Muscle of leg (tissue), 11 donors: Measurements from ENCODE around the gene MRPL33. TPM values are rescaled to one million over a fixed set of nuclear protein-coding genes. Genes with fewer than 3 reads are reported as not detected.
A peak's percentile ranks its signal among the peaks of the same experiment; 100 is the strongest.

Experiments
- DNase-seq: peaks from one replicate; pipeline ENCODE4 v3.0.0; 2013
- H3K27ac ChIP-seq: one replicate; pipeline ENCODE4 v1.5.1; 2013; ENCODE audit warnings: mild to moderate bottlenecking, low read length, control low read depth
- H3K27me3 ChIP-seq: one replicate; pipeline ENCODE4 v1.6.1; 2013; ENCODE audit warnings: low read length; ENCODE audit not compliant: control insufficient read depth, insufficient read depth
- H3K36me3 ChIP-seq: one replicate; pipeline ENCODE4 v1.6.1; 2013; ENCODE audit warnings: low read length; ENCODE audit not compliant: control insufficient read depth, insufficient read depth
- H3K4me1 ChIP-seq: one replicate; pipeline ENCODE4 v1.6.1; 2013; ENCODE audit warnings: low read length; ENCODE audit not compliant: control insufficient read depth, insufficient read depth
- H3K4me3 ChIP-seq: one replicate; pipeline ENCODE4 v1.5.1; 2013; ENCODE audit warnings: low read length, control low read depth
- H3K9me3 ChIP-seq: replicated peaks from 2 replicates; pipeline ENCODE4 v1.6.1; 2013; ENCODE audit warnings: low read depth, low read length; ENCODE audit not compliant: control insufficient read depth
- WGBS: methylation state at CpG from one replicate; pipeline ENCODE4 v1.1.5; 2013; ENCODE audit warnings: missing lambda C conversion rate; ENCODE audit not compliant: insufficient coverage; 5-methylcytosine and 5-hydroxymethylcytosine counted together
- polyA plus RNA-seq, 8 donors: library from polyadenylated mRNA; unstranded; fragments of 120-200 nt; gene quantifications; one replicate each; pipeline versions ENCODE4 v1.2.1 to v1.2.3, GENCODE V29; 2013; ENCODE audit warnings: inconsistent platforms in 1 of 8, low replicate concordance in 1 of 8; ENCODE audit not compliant: insufficient read length in 8 of 8, insufficient read depth in 1 of 8
- total RNA-seq: library from RNA; stranded (reverse); fragments of 120-200 nt; gene quantifications from one replicate; pipeline ENCODE4 v1.2.4, GENCODE V29; 2013

The MRPL33 gene
- total and polyA plus RNA-seq, 9 donors, result 94.7 to 187 (median 114) TPM

GRCh38 chr2:27729614-27730013, 41.9 kb upstream of the MRPL33 start:
- no peaks in the 10 kb centered on the region for H3K9me3 ChIP-seq
- no peaks in the 10 kb centered on the region for H3K36me3 ChIP-seq
- 81% methylated on average over 4 of the region's 4 CpGs for WGBS
- no peak overlapping the region for H3K4me3 ChIP-seq
- no peaks in the 10 kb centered on the region for H3K4me1 ChIP-seq
- H3K27me3 ChIP-seq, result no peaks in the 10 kb centered on the region
- no peak overlapping the region for H3K27ac ChIP-seq
- DNase-seq, result no peak

- WGBS, result 75% methylated on average over 2 of the region's 3 CpGs
- DNase-seq, result no peak
These were observed 41.3 kb upstream of the MRPL33 start for GRCh38 chr2:27730261-27730662.

GRCh38 chr2:27730980-27731691, 40.4 kb upstream of the MRPL33 start:
- 54% methylated on average over 4 of the region's 4 CpGs for WGBS
- H3K4me3 ChIP-seq, result no peak overlapping the region
- H3K36me3 ChIP-seq, result no peaks in the 10 kb centered on the region
- no peak for DNase-seq
- H3K9me3 ChIP-seq, result no peaks in the 10 kb centered on the region
- H3K4me1 ChIP-seq, result peaks cover 12% of the 10 kb centered on the region
- no peak overlapping the region for H3K27ac ChIP-seq
- no peaks in the 10 kb centered on the region for H3K27me3 ChIP-seq

More at GRCh38 chr2:27730261-27730662, 41.3 kb upstream of the MRPL33 start:
- Histone ChIP-seq H3K36me3 (no peaks in the 10 kb centered on the region), H3K4me1 (peaks cover 5% of the 10 kb centered on the region), H3K4me3 (no peak overlapping the region), H3K9me3 (no peaks in the 10 kb centered on the region), H3K27ac (no peak overlapping the region), H3K27me3 (no peaks in the 10 kb centered on the region)

GRCh38 chr2:27734305-27734704, 37.2 kb upstream of the MRPL33 start:
- Histone ChIP-seq H3K4me3 (no peak overlapping the region), H3K27ac (no peak overlapping the region), H3K27me3 (peaks cover 2% of the 10 kb centered on the region), H3K4me1 (peaks cover 17% of the 10 kb centered on the region), H3K9me3 (no peaks in the 10 kb centered on the region), H3K36me3 (no peaks in the 10 kb centered on the region)
- WGBS, result no CpG with 5 or more reads among the region's 1 CpG
- DNase-seq, result no peak

- Histone ChIP-seq H3K27me3 (peaks cover 2% of the 10 kb centered on the region), H3K4me1 (peaks cover 17% of the 10 kb centered on the region), H3K36me3 (no peaks in the 10 kb centered on the region), H3K4me3 (peak overlapping the region; percentile 47), H3K9me3 (no peaks in the 10 kb centered on the region), H3K27ac (peak overlapping the region; percentile 50)
- peak; percentile 82 for DNase-seq
- 3% methylated on average over 50 of the region's 51 CpGs for WGBS
These were observed 36.1 kb upstream of the MRPL33 start for GRCh38 chr2:27735263-27735904.

GRCh38 chr2:27736031-27736889, 35.3 kb upstream of the MRPL33 start:
- peaks cover 2% of the 10 kb centered on the region for H3K27me3 ChIP-seq
- WGBS, result 97% methylated on average over 7 of the region's 10 CpGs
- no peaks in the 10 kb centered on the region for H3K9me3 ChIP-seq
- H3K4me1 ChIP-seq, result peaks cover 17% of the 10 kb centered on the region
- H3K36me3 ChIP-seq, result no peaks in the 10 kb centered on the region
- peak overlapping the region; percentile 47 for H3K4me3 ChIP-seq
- peak overlapping the region; percentile 37 for H3K27ac ChIP-seq
- DNase-seq, result no peak

GRCh38 chr2:27736890-27737204, 34.7 kb upstream of the MRPL33 start:
- 97% methylated on average over 5 of the region's 6 CpGs for WGBS
- Histone ChIP-seq H3K27me3 (peaks cover 2% of the 10 kb centered on the region), H3K36me3 (no peaks in the 10 kb centered on the region), H3K4me1 (peaks cover 17% of the 10 kb centered on the region), H3K4me3 (no peak overlapping the region), H3K27ac (no peak overlapping the region), H3K9me3 (no peaks in the 10 kb centered on the region)
- DNase-seq, result no peak

GRCh38 chr2:27737676-27738348, 33.7 kb upstream of the MRPL33 start:
- peaks cover 17% of the 10 kb centered on the region for H3K4me1 ChIP-seq
- H3K27ac ChIP-seq, result peak overlapping the region; percentile 52
- 55% methylated on average over 7 of the region's 7 CpGs for WGBS
- H3K27me3 ChIP-seq, result peaks cover 2% of the 10 kb centered on the region
- no peak overlapping the region for H3K4me3 ChIP-seq
- no peaks in the 10 kb centered on the region for H3K9me3 ChIP-seq
- no peaks in the 10 kb centered on the region for H3K36me3 ChIP-seq
- DNase-seq, result peak; percentile 26

- H3K27me3 ChIP-seq, result peaks cover 2% of the 10 kb centered on the region
- no peaks in the 10 kb centered on the region for H3K9me3 ChIP-seq
- 90% methylated on average over 10 of the region's 13 CpGs for WGBS
- peak overlapping the region; percentile 52 for H3K27ac ChIP-seq
- peaks cover 17% of the 10 kb centered on the region for H3K4me1 ChIP-seq
- no peak overlapping the region for H3K4me3 ChIP-seq
- DNase-seq, result no peak
- no peaks in the 10 kb centered on the region for H3K36me3 ChIP-seq
These were observed 33.0 kb upstream of the MRPL33 start for GRCh38 chr2:27738349-27739057.
